Measurements from ENCODE around the gene CLUH.
"Not testable (repeated sequence)": the region's sequence is repeated elsewhere in the genome, so short reads cannot be mapped to it uniquely, and the experiment has no call there.

The CLUH gene

GRCh38 chr17:2672026-2672425, 39.5 kb downstream of the CLUH start:
- Histone ChIP-seq H3F3A (ENCODE audit: low read depth) (peaks cover 4% of the 10 kb centered on the region; the same call in 1 of the 2 replicates), H3K4me3 (ENCODE audit: low read length, poor library complexity, severe bottlenecking) (no peak overlapping the region), H3K27me3 (ENCODE audit: insufficient read depth, low read length, poor library complexity, severe bottlenecking) (no peaks in the 10 kb centered on the region), H3K9me2 (replicated peaks; ENCODE audit: low read depth, low read length) (no peaks in the 10 kb centered on the region), H3K9ac (ENCODE audit: low read depth, low read length, poor library complexity, severe bottlenecking) (no peak overlapping the region), H4K20me1 (ENCODE audit: insufficient read depth, low read length, poor library complexity, severe bottlenecking) (peaks cover 16% of the 10 kb centered on the region), H3K79me2 (ENCODE audit: insufficient read depth, low read length) (no peaks in the 10 kb centered on the region), H2AFZ (ENCODE audit: low read length) (no peak overlapping the region), H3K9me3 (ENCODE audit: insufficient read depth, low read depth, low read length) (no peaks in the 10 kb centered on the region), H3K4me2 (ENCODE audit: low read depth, low read length, poor library complexity, severe bottlenecking) (no peak overlapping the region), H3K36me3 (ENCODE audit: insufficient read depth, low read length) (peaks cover 85% of the 10 kb centered on the region), H3K4me1 (ENCODE audit: insufficient read depth, low read length, poor library complexity, severe bottlenecking) (no peaks in the 10 kb centered on the region)
- no peak for TF ChIP-seq CTCF (conservative IDR thresholded peaks at IDR 0.05; ENCODE audit: low read length)
- no peak for TF ChIP-seq EZH2phosphoT487 (IDR thresholded peaks at IDR 0.05; ENCODE audit: borderline replicate concordance)

- Histone ChIP-seq H3K79me2 (ENCODE audit: insufficient read depth, low read length) (peaks cover 91% of the 10 kb centered on the region), H4K20me1 (ENCODE audit: insufficient read depth, low read length, poor library complexity, severe bottlenecking) (peaks cover 70% of the 10 kb centered on the region)
- not testable (repeated sequence) for H3K27me3 ChIP-seq (ENCODE audit: insufficient read depth, low read length, poor library complexity, severe bottlenecking)
These were observed 51.2 kb downstream of the CLUH start for GRCh38 chr17:2660410-2660809.

GRCh38 chr17:2659337-2659736, 52.2 kb downstream of the CLUH start:
- H3K4me2 ChIP-seq (ENCODE audit: low read depth, low read length, poor library complexity, severe bottlenecking); H3K9me2 ChIP-seq (replicated peaks; ENCODE audit: low read depth, low read length); H3K4me1 ChIP-seq (ENCODE audit: insufficient read depth, low read length, poor library complexity, severe bottlenecking); H3K4me3 ChIP-seq (ENCODE audit: low read length, poor library complexity, severe bottlenecking); H3K9ac ChIP-seq (ENCODE audit: low read depth, low read length, poor library complexity, severe bottlenecking); H3F3A ChIP-seq (ENCODE audit: low read depth); H2AFZ ChIP-seq (ENCODE audit: low read length); H3K9me3 ChIP-seq (ENCODE audit: insufficient read depth, low read depth, low read length); H3K27me3 ChIP-seq (ENCODE audit: insufficient read depth, low read length, poor library complexity, severe bottlenecking): not testable (repeated sequence)
- peaks cover 90% of the 10 kb centered on the region for H3K79me2 ChIP-seq (ENCODE audit: insufficient read depth, low read length)
- peaks cover 64% of the 10 kb centered on the region for H4K20me1 ChIP-seq (ENCODE audit: insufficient read depth, low read length, poor library complexity, severe bottlenecking)
- peaks cover 22% of the 10 kb centered on the region; the same call in 1 of the 2 replicates for H3K36me3 ChIP-seq (ENCODE audit: insufficient read depth, low read length)

More at GRCh38 chr17:2660410-2660809, 51.2 kb downstream of the CLUH start:
- not testable (repeated sequence) for H2AFZ ChIP-seq (ENCODE audit: low read length); H3K4me3 ChIP-seq (ENCODE audit: low read length, poor library complexity, severe bottlenecking); H3K9ac ChIP-seq (ENCODE audit: low read depth, low read length, poor library complexity, severe bottlenecking); H3K9me3 ChIP-seq (ENCODE audit: insufficient read depth, low read depth, low read length); H3K4me1 ChIP-seq (ENCODE audit: insufficient read depth, low read length, poor library complexity, severe bottlenecking); H3F3A ChIP-seq (ENCODE audit: low read depth); H3K4me2 ChIP-seq (ENCODE audit: low read depth, low read length, poor library complexity, severe bottlenecking); H3K9me2 ChIP-seq (replicated peaks; ENCODE audit: low read depth, low read length)
- peaks cover 16% of the 10 kb centered on the region; the same call in 1 of the 2 replicates for H3K36me3 ChIP-seq (ENCODE audit: insufficient read depth, low read length)

GRCh38 chr17:2656283-2656682, 55.3 kb downstream of the CLUH start:
- Histone ChIP-seq H3K79me2 (ENCODE audit: insufficient read depth, low read length) (peaks cover 71% of the 10 kb centered on the region; the same call in 1 of the 2 replicates), H3F3A (ENCODE audit: low read depth) (no peaks in the 10 kb centered on the region), H2AFZ (ENCODE audit: low read length) (no peak overlapping the region), H3K9me3 (ENCODE audit: insufficient read depth, low read depth, low read length) (no peaks in the 10 kb centered on the region), H4K20me1 (ENCODE audit: insufficient read depth, low read length, poor library complexity, severe bottlenecking) (peaks cover 54% of the 10 kb centered on the region), H3K36me3 (ENCODE audit: insufficient read depth, low read length) (peaks cover 26% of the 10 kb centered on the region; the same call in 1 of the 2 replicates), H3K4me2 (ENCODE audit: low read depth, low read length, poor library complexity, severe bottlenecking) (no peak overlapping the region), H3K4me3 (ENCODE audit: low read length, poor library complexity, severe bottlenecking) (no peak overlapping the region), H3K27me3 (ENCODE audit: insufficient read depth, low read length, poor library complexity, severe bottlenecking) (no peaks in the 10 kb centered on the region), H3K4me1 (ENCODE audit: insufficient read depth, low read length, poor library complexity, severe bottlenecking) (no peaks in the 10 kb centered on the region), H3K9me2 (replicated peaks; ENCODE audit: low read depth, low read length) (no peaks in the 10 kb centered on the region), H3K9ac (ENCODE audit: low read depth, low read length, poor library complexity, severe bottlenecking) (no peak overlapping the region)
- TF ChIP-seq EZH2phosphoT487 (IDR thresholded peaks at IDR 0.05; ENCODE audit: borderline replicate concordance), result no peak
- no peak for TF ChIP-seq CTCF (conservative IDR thresholded peaks at IDR 0.05; ENCODE audit: low read length)
